ENCODE measurements around the gene PRDM11.

- no peak for TF ChIP-seq EZH2 (IDR thresholded peaks at IDR 0.05; ENCODE audit: borderline replicate concordance, low read length)
- TF ChIP-seq, protein P1, sequence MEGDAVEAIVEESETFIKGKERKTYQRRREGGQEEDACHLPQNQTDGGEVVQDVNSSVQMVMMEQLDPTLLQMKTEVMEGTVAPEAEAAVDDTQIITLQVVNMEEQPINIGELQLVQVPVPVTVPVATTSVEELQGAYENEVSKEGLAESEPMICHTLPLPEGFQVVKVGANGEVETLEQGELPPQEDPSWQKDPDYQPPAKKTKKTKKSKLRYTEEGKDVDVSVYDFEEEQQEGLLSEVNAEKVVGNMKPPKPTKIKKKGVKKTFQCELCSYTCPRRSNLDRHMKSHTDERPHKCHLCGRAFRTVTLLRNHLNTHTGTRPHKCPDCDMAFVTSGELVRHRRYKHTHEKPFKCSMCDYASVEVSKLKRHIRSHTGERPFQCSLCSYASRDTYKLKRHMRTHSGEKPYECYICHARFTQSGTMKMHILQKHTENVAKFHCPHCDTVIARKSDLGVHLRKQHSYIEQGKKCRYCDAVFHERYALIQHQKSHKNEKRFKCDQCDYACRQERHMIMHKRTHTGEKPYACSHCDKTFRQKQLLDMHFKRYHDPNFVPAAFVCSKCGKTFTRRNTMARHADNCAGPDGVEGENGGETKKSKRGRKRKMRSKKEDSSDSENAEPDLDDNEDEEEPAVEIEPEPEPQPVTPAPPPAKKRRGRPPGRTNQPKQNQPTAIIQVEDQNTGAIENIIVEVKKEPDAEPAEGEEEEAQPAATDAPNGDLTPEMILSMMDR (IDR thresholded peaks at IDR 0.05; ENCODE audit: low read length): no peak
These were observed 41.7 kb downstream of the PRDM11 start for GRCh38 chr11:45188127-45188526.

Data from OCI-LY1 (cell line).